Cardiac muscle cell (in vitro differentiated cells and primary cell): ENCODE measurements around the gene GPR108. TPM values are rescaled to one million over a fixed set of nuclear protein-coding genes. Genes with fewer than 3 reads are reported as not detected.

Source experiments
- DNase-seq, 2 donors: peaks; one replicate each; pipeline versions ENCODE4 v3.0.0 to v3.0.0-alpha.2; 2010 to 2017; ENCODE audit warnings: low read depth in 1 of 2, low spot score in 1 of 2
- H3K27ac ChIP-seq: fragments of 200-600 bp; sonication (generic); 2 replicates; pipeline ENCODE4 v1.5.1; 2016
- H3K27me3 ChIP-seq: fragments of 200-600 bp; sonication (generic); 2 replicates; pipeline ENCODE4 v1.6.0; 2016; ENCODE audit warnings: control low read depth
- H3K36me3 ChIP-seq: fragments of 200-600 bp; sonication (generic); 2 replicates; pipeline ENCODE4 v1.5.1; 2016; ENCODE audit warnings: control low read depth
- H3K4me1 ChIP-seq: fragments of 200-600 bp; sonication (generic); 2 replicates; pipeline ENCODE4 v1.8.1; 2017; ENCODE audit warnings: low read depth, mild to moderate bottlenecking, mixed run types
- H3K4me3 ChIP-seq: fragments of 200-600 bp; sonication (generic); 2 replicates; pipeline ENCODE4 v1.5.1; 2016; ENCODE audit warnings: mild to moderate bottlenecking
- H3K9me3 ChIP-seq: fragments of 200-600 bp; sonication (generic); 2 replicates; pipeline ENCODE4 v1.5.1; 2017; ENCODE audit warnings: low read depth, mild to moderate bottlenecking, control low read depth
- CTCF ChIP-seq: IDR thresholded peaks from 2 replicates; pipeline ENCODE4 v1.5.1; 2012; ENCODE audit warnings: low read depth, mild to moderate bottlenecking, low read length
- polyA plus RNA-seq: library from polyadenylated mRNA; unstranded; fragments of >200 nt; fragmentation: Nextera tagmentation; extraction: Ambion mirVana; gene quantifications from 2 replicates; pipeline ENCODE4 v1.2.1, GENCODE V29; 2016
- total RNA-seq: library from RNA; depleted of rRNA; stranded (reverse); fragments of >200 nt; gene quantifications from 2 replicates; pipeline ENCODE4 v1.2.3, GENCODE V29; 2016

Gene GPR108
- total and polyA plus RNA-seq, 2 experiments from 2014 or later, result 91.3 to 113 TPM

GRCh38 chr19:6745965-6746364, 8.6 kb upstream of the GPR108 start:
- no peak overlapping the region for H3K27ac ChIP-seq
- peaks cover 20% of the 10 kb centered on the region for H3K4me1 ChIP-seq
- H3K9me3 ChIP-seq, result no peaks in the 10 kb centered on the region
- H3K36me3 ChIP-seq, result peaks cover 42% of the 10 kb centered on the region
- TF ChIP-seq CTCF, result no peak
- DNase-seq, result no peak
- no peak overlapping the region for H3K4me3 ChIP-seq
- no peaks in the 10 kb centered on the region for H3K27me3 ChIP-seq

GRCh38 chr19:6744381-6745301, 7.3 kb upstream of the GPR108 start:
- H3K27me3 ChIP-seq, result no peaks in the 10 kb centered on the region
- no peak for TF ChIP-seq CTCF
- no peaks in the 10 kb centered on the region for H3K9me3 ChIP-seq
- H3K4me1 ChIP-seq, result peaks cover 20% of the 10 kb centered on the region
- H3K36me3 ChIP-seq, result peaks cover 31% of the 10 kb centered on the region
- peak; percentile 84 to 95 for DNase-seq
- no peak overlapping the region for H3K4me3 ChIP-seq
- H3K27ac ChIP-seq, result peak overlapping the region; percentile 89

GRCh38 chr19:6743714-6744380, 6.5 kb upstream of the GPR108 start:
- no peak for TF ChIP-seq CTCF
- DNase-seq, result no peak
- Histone ChIP-seq H3K4me3 (no peak overlapping the region), H3K36me3 (peaks cover 23% of the 10 kb centered on the region), H3K27me3 (no peaks in the 10 kb centered on the region), H3K9me3 (no peaks in the 10 kb centered on the region), H3K27ac (peak overlapping the region; percentile 89), H3K4me1 (peaks cover 23% of the 10 kb centered on the region)

- H3K4me1 ChIP-seq, result peaks cover 26% of the 10 kb centered on the region
- DNase-seq, result no peak
- peak overlapping the region; percentile 89 for H3K27ac ChIP-seq
- TF ChIP-seq CTCF, result no peak
- H3K9me3 ChIP-seq, result no peaks in the 10 kb centered on the region
- H3K36me3 ChIP-seq, result peaks cover 15% of the 10 kb centered on the region
- H3K27me3 ChIP-seq, result no peaks in the 10 kb centered on the region
- H3K4me3 ChIP-seq, result no peak overlapping the region
Observed at GRCh38 chr19:6743066-6743465, 5.7 kb upstream of the GPR108 start.

GRCh38 chr19:6740589-6741343, 3.4 kb upstream of the GPR108 start:
- DNase-seq, result peak; percentile 53 to 58
- peaks cover 31% of the 10 kb centered on the region for H3K4me1 ChIP-seq
- H3K27ac ChIP-seq, result peak overlapping the region; percentile 67
- peak overlapping the region; percentile 72 for H3K4me3 ChIP-seq
- no peak for TF ChIP-seq CTCF
- no peaks in the 10 kb centered on the region for H3K9me3 ChIP-seq
- H3K27me3 ChIP-seq, result no peaks in the 10 kb centered on the region
- peaks cover 4% of the 10 kb centered on the region for H3K36me3 ChIP-seq
